Activated T-helper 1 cell treated with anti-CD3 and anti-CD28 coated beads, Interleukin-2, amount 50 U/mL, for 16 hours (primary cell): ENCODE results near the gene UGT1A6.

ENCODE experiments used
- DNase-seq, 2 donors: peaks; one replicate each; pipeline ENCODE4 v3.0.0-alpha.2; 2020; ENCODE audit warnings: low read depth in 1 of 2, low spot score in 1 of 2

UGT1A6 gene

GRCh38 chr2:233764264-233764663, 71.6 kb downstream of the UGT1A6 start:
- DNase-seq = no peak

GRCh38 chr2:233764761-233765160, 72.1 kb downstream of the UGT1A6 start:
- no peak for DNase-seq

- DNase-seq = no peak
Observed at GRCh38 chr2:233766416-233766815, 73.7 kb downstream of the UGT1A6 start.

GRCh38 chr2:233768076-233768475, 75.4 kb downstream of the UGT1A6 start:
- no peak for DNase-seq

- no peak for DNase-seq
Observed at GRCh38 chr2:233769260-233769659, 76.6 kb downstream of the UGT1A6 start.

GRCh38 chr2:233772153-233772552, 79.5 kb downstream of the UGT1A6 start:
- no peak for DNase-seq

- no peak for DNase-seq
Observed at GRCh38 chr2:233772583-233772982, 79.9 kb downstream of the UGT1A6 start.

GRCh38 chr2:233773854-233774253, 81.2 kb downstream of the UGT1A6 start:
- no peak for DNase-seq

- DNase-seq = no peak
Observed at GRCh38 chr2:233775414-233775813, 82.7 kb downstream of the UGT1A6 start.

- no peak for DNase-seq
Observed at GRCh38 chr2:233778030-233778429, 85.3 kb downstream of the UGT1A6 start, which contains the start of gene MROH2A. TSS of gene MROH2A (plus strand) at chr2:233778330. CDS start at chr2:233779359, 1,029 bp downstream.

GRCh38 chr2:233779722-233780121, 87.0 kb downstream of the UGT1A6 start:
- DNase-seq = no peak

GRCh38 chr2:233780771-233781170, 88.1 kb downstream of the UGT1A6 start:
- DNase-seq = no peak

GRCh38 chr2:233789554-233789953, 96.9 kb downstream of the UGT1A6 start:
- DNase-seq = no peak

- DNase-seq = no peak
Observed at GRCh38 chr2:233791151-233791882, 98.6 kb downstream of the UGT1A6 start.

- no peak for DNase-seq
Observed at GRCh38 chr2:233791883-233792329, 99.2 kb downstream of the UGT1A6 start.

GRCh38 chr2:233792720-233793119, 100.0 kb downstream of the UGT1A6 start:
- no peak for DNase-seq

GRCh38 chr2:233793465-233794127, 100.9 kb downstream of the UGT1A6 start:
- DNase-seq = no peak

- DNase-seq = no peak
Observed at GRCh38 chr2:233794128-233794658, 101.5 kb downstream of the UGT1A6 start.

- DNase-seq = no peak
Observed at GRCh38 chr2:233795735-233796171, 103.1 kb downstream of the UGT1A6 start.

- no peak for DNase-seq
Observed at GRCh38 chr2:233796254-233796653, 103.6 kb downstream of the UGT1A6 start.

GRCh38 chr2:233798335-233799086, 105.8 kb downstream of the UGT1A6 start:
- DNase-seq = no peak
